Erythroblast (primary cell): ENCODE results near the gene RPL35.

ENCODE experiments used
- GATA1 ChIP-seq: IDR thresholded peaks from 2 replicates; pipeline ENCODE4 v1.6.1; 2011; ENCODE audit warnings: low read depth, mild to moderate bottlenecking, control low read depth, low read length, moderate library complexity
- POLR2A ChIP-seq: IDR thresholded peaks from 2 replicates; pipeline ENCODE4 v1.6.1; 2011; ENCODE audit warnings: mild to moderate bottlenecking, low read length

- TF ChIP-seq POLR2A (no peak), GATA1 (no peak)
These were observed 20.5 kb upstream of the RPL35 start for GRCh38 chr9:124882231-124882630.
